Amniotic epithelial cell (primary cell): Measurements from ENCODE around the gene ZBP1.

ENCODE experiments used
- DNase-seq: peaks from one replicate; pipeline ENCODE4 v3.0.0-alpha.2; 2010; ENCODE audit warnings: low read depth

ZBP1 gene

GRCh38 chr20:57558614-57559288 lies 61.5 kb downstream of the ZBP1 start:
- no peak for DNase-seq

GRCh38 chr20:57557926-57558613 lies 62.2 kb downstream of the ZBP1 start:
- DNase-seq = no peak

- no peak for DNase-seq
Measured at GRCh38 chr20:57556980-57557274, 63.3 kb downstream of the ZBP1 start.

- no peak for DNase-seq
Measured at GRCh38 chr20:57555457-57556184, 64.6 kb downstream of the ZBP1 start.
